Measurements from ENCODE around the gene CSMD2. TPM values are rescaled to one million over a fixed set of nuclear protein-coding genes. Genes with fewer than 3 reads are reported as not detected.

The CSMD2 gene
- total RNA-seq, 4 donors from 2014 or later, result 8.6 TPM; not detected in 3

DNA sequence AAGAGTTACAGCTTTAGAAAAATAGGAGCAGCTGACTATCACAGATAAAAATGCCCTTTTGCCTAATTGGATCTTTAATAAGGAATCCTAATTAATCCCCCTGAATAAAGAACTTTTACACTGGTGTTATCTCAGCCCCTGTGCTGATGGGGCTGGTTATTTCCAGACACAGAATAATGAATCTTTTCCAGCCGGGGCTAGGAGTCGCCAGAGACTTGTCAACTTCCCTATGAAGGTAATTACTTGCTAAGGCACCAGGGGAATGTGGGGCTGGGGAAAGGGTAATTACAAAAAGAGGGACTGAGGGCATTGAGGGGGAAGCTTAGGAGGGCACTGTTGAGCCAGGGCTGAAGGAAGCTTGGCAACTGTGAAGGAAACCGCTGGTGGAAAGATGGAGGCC, 266.6 kb downstream of the CSMD2 start:
- no peaks in the 10 kb centered on the region for H3K36me3 ChIP-seq
- no peak for DNase-seq
- H3K4me3 ChIP-seq, result no peak overlapping the region
- no peak for TF ChIP-seq POLR2A (IDR thresholded peaks at IDR 0.05)
- TF ChIP-seq, protein P1, sequence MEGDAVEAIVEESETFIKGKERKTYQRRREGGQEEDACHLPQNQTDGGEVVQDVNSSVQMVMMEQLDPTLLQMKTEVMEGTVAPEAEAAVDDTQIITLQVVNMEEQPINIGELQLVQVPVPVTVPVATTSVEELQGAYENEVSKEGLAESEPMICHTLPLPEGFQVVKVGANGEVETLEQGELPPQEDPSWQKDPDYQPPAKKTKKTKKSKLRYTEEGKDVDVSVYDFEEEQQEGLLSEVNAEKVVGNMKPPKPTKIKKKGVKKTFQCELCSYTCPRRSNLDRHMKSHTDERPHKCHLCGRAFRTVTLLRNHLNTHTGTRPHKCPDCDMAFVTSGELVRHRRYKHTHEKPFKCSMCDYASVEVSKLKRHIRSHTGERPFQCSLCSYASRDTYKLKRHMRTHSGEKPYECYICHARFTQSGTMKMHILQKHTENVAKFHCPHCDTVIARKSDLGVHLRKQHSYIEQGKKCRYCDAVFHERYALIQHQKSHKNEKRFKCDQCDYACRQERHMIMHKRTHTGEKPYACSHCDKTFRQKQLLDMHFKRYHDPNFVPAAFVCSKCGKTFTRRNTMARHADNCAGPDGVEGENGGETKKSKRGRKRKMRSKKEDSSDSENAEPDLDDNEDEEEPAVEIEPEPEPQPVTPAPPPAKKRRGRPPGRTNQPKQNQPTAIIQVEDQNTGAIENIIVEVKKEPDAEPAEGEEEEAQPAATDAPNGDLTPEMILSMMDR (IDR thresholded peaks at IDR 0.05), result no peak
- intact Hi-C loops (cut with DNase I; ENCODE audit: low total_unique reads), result no loop called here
- no peaks in the 10 kb centered on the region for H3K4me1 ChIP-seq
- H3K9me3 ChIP-seq, result no peaks in the 10 kb centered on the region
- H3K27ac ChIP-seq, result no peak overlapping the region
- no peaks in the 10 kb centered on the region for H3K27me3 ChIP-seq

DNA sequence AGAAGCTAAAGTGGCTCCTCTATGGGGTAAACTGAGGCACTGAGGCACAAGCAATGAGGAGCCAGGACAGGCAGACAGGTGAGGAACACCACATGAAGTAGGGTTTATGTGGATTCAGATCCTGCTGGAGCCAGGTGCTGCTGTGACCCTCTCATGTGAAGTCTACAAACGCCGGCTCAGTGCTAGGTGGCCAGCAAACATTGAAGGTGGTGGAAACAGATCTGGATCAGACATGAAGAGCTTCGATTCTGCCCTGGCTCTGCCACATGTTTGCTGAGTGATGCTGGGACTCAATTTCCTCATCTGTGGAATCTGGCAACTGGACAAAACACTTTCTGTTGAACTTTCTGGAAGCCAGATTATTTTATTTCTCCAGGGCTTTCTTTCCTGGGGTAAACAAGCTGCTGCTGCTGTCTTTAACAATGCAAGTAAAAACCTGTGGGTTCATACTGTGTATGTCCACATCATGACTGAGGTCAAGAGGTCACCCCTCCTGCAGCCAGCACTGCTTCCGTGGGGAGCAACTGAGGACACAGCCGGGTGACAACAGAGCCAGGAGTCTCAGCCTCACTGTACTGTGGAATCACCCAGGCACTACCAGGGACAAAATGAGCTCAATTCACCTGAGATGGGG, 267.8 kb downstream of the CSMD2 start:
- no peaks in the 10 kb centered on the region for H3K9me3 ChIP-seq
- no peaks in the 10 kb centered on the region for H3K27me3 ChIP-seq
- H3K4me1 ChIP-seq, result no peaks in the 10 kb centered on the region
- intact Hi-C loops (cut with DNase I; ENCODE audit: low total_unique reads), result no loop called here
- DNase-seq, result no peak
- no peak overlapping the region for H3K4me3 ChIP-seq
- no peak overlapping the region for H3K27ac ChIP-seq
- no peak for TF ChIP-seq POLR2A (IDR thresholded peaks at IDR 0.05)
- TF ChIP-seq, protein P1 (IDR thresholded peaks at IDR 0.05), result no peak
- H3K36me3 ChIP-seq, result no peaks in the 10 kb centered on the region

DNA sequence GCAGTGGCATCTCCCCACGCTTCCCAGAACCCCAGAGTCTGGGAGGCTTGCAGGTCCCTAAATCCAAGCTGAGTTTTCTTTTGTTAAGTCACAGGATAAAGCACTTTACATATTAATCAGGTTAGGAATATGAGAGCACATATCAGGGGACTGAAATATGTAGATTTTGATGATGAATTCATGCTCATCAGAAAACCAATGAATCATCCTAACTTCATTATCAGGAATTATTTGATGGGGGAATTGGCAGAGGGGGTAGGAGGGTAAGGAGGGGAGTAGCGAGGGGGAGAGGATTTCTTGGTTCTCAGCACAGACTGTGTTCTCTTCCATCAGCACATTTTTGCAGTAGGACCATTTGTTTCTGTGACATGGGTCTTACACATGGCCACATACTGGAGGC, 269.1 kb downstream of the CSMD2 start:
- Histone ChIP-seq H3K27ac (no peak overlapping the region), H3K4me1 (no peaks in the 10 kb centered on the region), H3K4me3 (no peak overlapping the region), H3K9me3 (no peaks in the 10 kb centered on the region), H3K27me3 (no peaks in the 10 kb centered on the region), H3K36me3 (no peaks in the 10 kb centered on the region)
- TF ChIP-seq, protein P1 (IDR thresholded peaks at IDR 0.05), result no peak
- no peak for TF ChIP-seq POLR2A (IDR thresholded peaks at IDR 0.05)
- intact Hi-C loops (cut with DNase I; ENCODE audit: low total_unique reads), result no loop called here
- no peak for DNase-seq

DNA sequence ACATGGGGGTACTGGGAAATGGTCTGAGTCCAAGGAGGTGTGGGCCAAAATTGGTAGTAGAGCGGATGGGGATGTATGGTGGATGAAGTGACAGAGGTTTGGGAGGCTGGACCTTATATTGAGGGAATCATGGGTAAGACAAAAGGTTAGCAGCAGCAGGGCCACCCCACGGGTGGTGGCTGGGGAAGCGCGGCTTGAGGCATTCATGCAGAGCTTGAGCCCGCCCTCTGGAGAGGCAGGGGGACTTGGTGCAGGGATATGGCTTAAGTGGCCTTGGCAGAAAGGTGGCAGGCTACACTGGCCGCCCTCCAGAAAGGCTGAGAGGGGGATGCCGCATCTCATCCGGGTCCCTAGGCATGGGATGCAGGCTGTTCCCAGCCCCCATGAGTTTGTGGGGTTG, 269.6 kb downstream of the CSMD2 start:
- Histone ChIP-seq H3K4me3 (no peak overlapping the region), H3K4me1 (no peaks in the 10 kb centered on the region), H3K36me3 (no peaks in the 10 kb centered on the region), H3K9me3 (no peaks in the 10 kb centered on the region), H3K27ac (no peak overlapping the region), H3K27me3 (no peaks in the 10 kb centered on the region)
- intact Hi-C loops (cut with DNase I; ENCODE audit: low total_unique reads), result no loop called here
- DNase-seq, result no peak
- TF ChIP-seq, protein P1 (IDR thresholded peaks at IDR 0.05), result no peak
- no peak for TF ChIP-seq POLR2A (IDR thresholded peaks at IDR 0.05)

DNA sequence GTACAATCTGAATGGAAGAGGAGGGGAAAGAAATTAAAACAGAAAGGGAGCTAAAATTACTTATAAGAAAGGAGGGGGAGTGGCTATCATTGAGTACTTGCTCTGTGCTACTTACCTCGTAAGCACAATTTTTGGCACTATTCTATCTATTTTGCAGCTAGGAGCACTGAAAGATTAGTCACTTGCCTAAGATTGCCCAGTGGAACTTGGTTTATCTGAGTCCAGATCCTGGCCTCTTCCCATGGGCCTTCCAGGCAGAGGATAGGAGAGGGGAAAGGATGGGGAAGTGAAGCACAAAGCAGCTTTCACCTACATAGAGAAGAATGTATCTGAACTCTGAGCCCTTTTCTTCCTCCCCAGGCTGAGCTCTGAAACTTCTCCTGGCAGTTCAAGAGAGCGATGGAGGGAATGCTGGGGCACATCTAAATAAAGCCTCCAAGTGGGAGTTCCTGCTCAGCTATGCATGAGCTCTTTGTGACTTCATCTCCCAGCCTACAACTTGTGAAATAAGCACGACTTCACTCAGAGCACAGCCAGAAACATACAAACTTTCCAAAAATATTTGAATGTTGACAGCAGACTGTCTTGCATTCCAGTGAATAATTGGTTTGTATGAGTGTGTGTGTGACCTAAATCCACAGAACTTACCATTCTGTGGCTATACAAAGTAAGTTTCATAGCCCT, 271.7 kb downstream of the CSMD2 start:
- intact Hi-C loops (cut with DNase I; ENCODE audit: low total_unique reads), result no loop called here
- Histone ChIP-seq H3K36me3 (no peaks in the 10 kb centered on the region), H3K9me3 (no peaks in the 10 kb centered on the region), H3K27me3 (no peaks in the 10 kb centered on the region), H3K27ac (no peak overlapping the region), H3K4me1 (no peaks in the 10 kb centered on the region), H3K4me3 (no peak overlapping the region)
- no peak for DNase-seq
- TF ChIP-seq, protein P1 (IDR thresholded peaks at IDR 0.05), result no peak
- no peak for TF ChIP-seq POLR2A (IDR thresholded peaks at IDR 0.05)
